Stomach (tissue), 9 donors: ENCODE measurements around the gene PDE4D. TPM values are rescaled to one million over a fixed set of nuclear protein-coding genes. Genes with fewer than 3 reads are reported as not detected.

Experiments used
- DNase-seq, 2 donors: peaks; one replicate each; pipeline versions ENCODE4 v3.0.0 to v3.0.0-alpha.2; 2013 to 2019
- H3K27ac ChIP-seq, 5 donors: fragments of 200-600 bp in 4 of 5; sonication (generic) in 4 of 5; one replicate each; pipeline ENCODE4 v1.5.1; 2013 to 2019; ENCODE audit warnings: mild to moderate bottlenecking in 1 of 5, moderate library complexity in 1 of 5
- H3K27me3 ChIP-seq, 3 donors: fragments of 200-600 bp; sonication (generic); one replicate each; pipeline ENCODE4 v1.5.1; 2017 to 2019; ENCODE audit warnings: mixed run types in 1 of 3
- H3K36me3 ChIP-seq, 4 donors: fragments of 200-600 bp; sonication (generic); 1 replicate in 3 of 4; 2 replicates in 1 of 4; pipeline ENCODE4 v1.5.1; 2016 to 2019
- H3K4me1 ChIP-seq, 4 donors: fragments of 200-600 bp; sonication (generic); one replicate each; pipeline ENCODE4 v1.5.1; 2016 to 2019
- H3K4me3 ChIP-seq, 4 donors: fragments of 200-600 bp; sonication (generic) in 3 of 4; one replicate each; pipeline ENCODE4 v1.5.1; 2016 to 2019; ENCODE audit warnings: mild to moderate bottlenecking in 1 of 4
- H3K9me3 ChIP-seq, 4 donors: fragments of 200-600 bp; sonication (generic); one replicate each; pipeline ENCODE4 v1.5.1; 2016 to 2019
- CTCF ChIP-seq, 7 experiments: fragments of 450-650 bp in 4 of 7; fragments of 200-600 bp in 3 of 7; sonication (generic) in 3 of 7; IDR thresholded peaks; one replicate each; pipeline ENCODE4 v1.5.1; 2016 to 2019; ENCODE audit warnings: antibody characterized with exemption in 7 of 7, control low read depth in 2 of 7, mild to moderate bottlenecking in 1 of 7
- EP300 ChIP-seq: sonication (generic); formaldehyde crosslinking; IDR thresholded peaks from one replicate; pipeline ENCODE4 v1.6.1; 2017; ENCODE audit warnings: antibody characterized with exemption
- POLR2A ChIP-seq, 4 donors: fragments of 450-650 bp; IDR thresholded peaks; one replicate each; pipeline ENCODE4 v1.6.1; 2016; ENCODE audit warnings: antibody characterized with exemption in 4 of 4, control low read depth in 2 of 4, mild to moderate bottlenecking in 1 of 4, moderate library complexity in 1 of 4
- POLR2AphosphoS5 ChIP-seq, 3 donors: sonication (generic); formaldehyde crosslinking; IDR thresholded peaks; one replicate each; pipeline ENCODE4 v1.6.1; 2016; ENCODE audit warnings: antibody characterized with exemption in 3 of 3
- WGBS, 5 donors: extraction: QIAGEN DNeasy Blood & Tissue Kit in 3 of 5; methylation state at CpG; one replicate each; pipeline versions ENCODE4 v1.1.5 to v1.1.7; 2013 to 2018; 5-methylcytosine and 5-hydroxymethylcytosine counted together
- intact Hi-C: fragments of 100-400 bp; cut with DNase I; formaldehyde crosslinking; loops from one replicate; pipeline ENCODE4 v1.15.1; 2023; ENCODE audit warnings: low total_unique reads
- polyA plus RNA-seq, 3 donors: library from polyadenylated mRNA; stranded (reverse); fragments of 200-250 nt; gene quantifications; one replicate each; pipeline ENCODE4 v1.2.3, GENCODE V29; 2013
- total RNA-seq, 5 donors: library from RNA; depleted of rRNA; stranded (reverse); fragments of >200 nt; gene quantifications; one replicate each; pipeline versions ENCODE4 v1.1.0 to v1.2.3, GENCODE V29; 2014 to 2016
- donor health status: healthy with polysubstance abuse.
- donor health status: Bipolar disorder and iron deficiency.
- donor health status: healthy.

The PDE4D gene
- total and polyA plus RNA-seq, 8 donors, result 3.1 to 147 (median 97.3) TPM

DNA sequence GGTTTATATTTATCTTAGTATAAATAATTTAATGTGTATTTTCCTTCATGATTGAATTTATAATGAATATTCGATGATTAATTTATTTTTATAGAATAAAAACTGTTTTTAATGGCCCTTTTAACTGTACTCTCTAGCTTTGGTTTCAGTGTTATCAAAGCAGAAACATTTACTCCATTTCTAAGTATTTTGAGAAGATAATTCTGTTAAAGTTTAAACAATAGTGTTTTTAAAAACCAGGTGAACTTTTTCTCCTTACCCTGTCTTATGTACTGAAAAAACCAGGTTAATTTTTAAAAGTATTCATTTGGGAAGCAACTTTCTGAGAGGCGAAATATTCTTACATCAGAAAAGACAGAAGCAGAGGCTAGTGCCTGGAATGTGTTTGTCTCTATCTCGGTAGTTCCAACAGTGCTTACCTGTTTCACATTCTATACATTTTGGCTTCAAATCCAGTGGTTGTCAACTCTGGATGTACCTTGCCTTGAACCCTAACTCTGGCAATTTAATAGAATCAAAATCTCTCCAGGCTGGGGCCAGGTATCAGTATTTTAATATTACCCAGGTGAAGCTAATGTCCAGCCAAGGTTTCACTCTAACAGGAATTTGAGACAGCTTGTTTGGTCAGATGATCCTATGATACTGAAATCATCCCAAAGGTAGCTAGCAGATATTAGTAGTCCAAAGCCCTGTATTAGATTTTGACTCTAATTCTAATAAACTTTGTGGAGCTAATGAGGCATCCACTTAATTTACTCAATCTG lies 434.4 kb downstream of the PDE4D start:
- Histone ChIP-seq H3K27ac (no peak overlapping the region), H3K4me1 (no peaks in the 10 kb centered on the region), H3K36me3 (no peaks in the 10 kb centered on the region), H3K9me3 (no peaks in the 10 kb centered on the region), H3K4me3 (no peak overlapping the region), H3K27me3 (no peaks in the 10 kb centered on the region)
- intact Hi-C loops, result no loop called here
- 36 to 64% (median 47%) methylated on average over 3 of the region's 3 CpGs for WGBS, 5 donors
- DNase-seq, result no peak
- TF ChIP-seq CTCF (IDR thresholded peaks at IDR 0.05) (no peak), POLR2AphosphoS5 (IDR thresholded peaks at IDR 0.05) (no peak), POLR2A (IDR thresholded peaks at IDR 0.05) (no peak), EP300 (no peak)

DNA sequence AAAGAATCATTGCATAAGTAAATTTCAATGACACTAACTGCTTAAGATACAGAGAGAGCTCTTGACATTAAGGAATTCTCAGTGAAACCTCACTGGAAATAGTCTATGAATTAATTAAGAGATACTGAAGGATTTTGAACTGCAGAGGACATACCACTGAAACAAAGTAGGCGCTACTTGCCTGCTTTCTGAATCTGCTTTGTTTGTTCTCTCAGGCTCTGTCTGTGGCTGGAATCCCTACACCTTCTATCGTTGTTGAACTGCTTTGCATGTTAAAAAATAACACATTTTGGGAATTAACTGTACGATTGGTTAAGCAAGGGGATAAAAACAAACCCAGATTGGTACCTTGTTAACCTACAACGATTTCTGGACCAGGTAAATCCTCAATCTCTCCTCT lies 435.2 kb downstream of the PDE4D start:
- DNase-seq, result no peak
- intact Hi-C loops, result no loop called here
- Histone ChIP-seq H3K27ac (no peak overlapping the region), H3K4me3 (no peak overlapping the region), H3K9me3 (no peaks in the 10 kb centered on the region), H3K27me3 (no peaks in the 10 kb centered on the region), H3K36me3 (no peaks in the 10 kb centered on the region), H3K4me1 (no peaks in the 10 kb centered on the region)
- 35 to 63% (median 45%) methylated on average over 4 of the region's 4 CpGs for WGBS, 5 donors
- no peak for TF ChIP-seq POLR2A (IDR thresholded peaks at IDR 0.05)
- no peak for TF ChIP-seq EP300
- TF ChIP-seq CTCF (IDR thresholded peaks at IDR 0.05), result no peak
- TF ChIP-seq POLR2AphosphoS5 (IDR thresholded peaks at IDR 0.05), result no peak

- 83 to 92% (median 89%) methylated on average over 3 of the region's 3 CpGs for WGBS, 5 donors
- Histone ChIP-seq H3K27me3 (no peaks in the 10 kb centered on the region), H3K36me3 (no peaks in the 10 kb centered on the region), H3K4me1 (no peaks in the 10 kb centered on the region), H3K27ac (no peak overlapping the region), H3K4me3 (no peak overlapping the region), H3K9me3 (no peaks in the 10 kb centered on the region)
- no peak for TF ChIP-seq POLR2AphosphoS5 (IDR thresholded peaks at IDR 0.05)
- TF ChIP-seq POLR2A (IDR thresholded peaks at IDR 0.05), result no peak
- TF ChIP-seq EP300, result no peak
- peak in 1 of 7 experiments; percentile 11 for TF ChIP-seq CTCF (IDR thresholded peaks at IDR 0.05)
- intact Hi-C loops, result no loop called here
- no peak for DNase-seq
These were observed 443.5 kb downstream of the PDE4D start for GRCh38 chr5:59449905-59450644.

- Histone ChIP-seq H3K36me3 (no peaks in the 10 kb centered on the region), H3K9me3 (no peaks in the 10 kb centered on the region), H3K27me3 (no peaks in the 10 kb centered on the region), H3K4me1 (no peaks in the 10 kb centered on the region), H3K4me3 (no peak overlapping the region), H3K27ac (no peak overlapping the region)
- intact Hi-C loops, result no loop called here
- TF ChIP-seq POLR2AphosphoS5 (IDR thresholded peaks at IDR 0.05) (no peak), CTCF (IDR thresholded peaks at IDR 0.05) (no peak), EP300 (no peak), POLR2A (IDR thresholded peaks at IDR 0.05) (no peak)
- WGBS, 5 donors, result 69 to 80% (median 77%) methylated on average over 2 of the region's 2 CpGs
- no peak for DNase-seq
These were observed 447.2 kb downstream of the PDE4D start for GRCh38 chr5:59446356-59446755.
